ENCODE data around the gene SURF1. TPM values are rescaled to one million over a fixed set of nuclear protein-coding genes. Genes with fewer than 3 reads are reported as not detected.

The SURF1 gene
- total RNA-seq, 1 experiment from 2014 or later: 71.7 TPM

DNA sequence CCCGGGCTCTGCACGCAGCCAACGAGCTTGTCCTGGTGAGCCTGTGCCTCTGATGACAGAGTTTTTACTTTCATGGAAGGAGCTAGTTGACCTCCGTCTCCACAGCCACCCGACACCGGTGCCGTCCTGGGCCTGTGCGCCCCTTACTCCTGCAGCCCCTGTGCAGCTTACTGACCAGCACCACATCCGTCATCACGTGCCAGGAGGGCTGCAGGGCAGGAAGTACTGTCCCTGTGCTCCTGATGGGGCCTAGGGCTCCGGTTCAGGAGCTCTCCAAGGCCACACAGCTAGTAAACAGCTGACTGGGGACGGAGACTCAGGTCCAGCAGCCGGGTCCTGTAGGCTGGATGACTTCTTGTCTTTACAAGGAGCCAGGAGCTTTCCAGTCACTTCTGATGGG, 30.1 kb upstream of the SURF1 start (continued):
- TF ChIP-seq TCF7L2 (IDR thresholded peaks at IDR 0.05; ENCODE audit: borderline replicate concordance, extremely low read depth, insufficient read depth, insufficient read length): no peak

- H3K4me2 ChIP-seq (ENCODE audit: low read length): no peak overlapping the region
- peaks cover 0 to 10% of the 10 kb centered on the region in 2 experiments; a peak in 1 of 4 replicates for H3K9me3 ChIP-seq (ENCODE audit: control insufficient read depth in 1 of 2, insufficient read depth in 1 of 2, low read depth in 1 of 2, low read length in 2 of 2)
- H3K9me2 ChIP-seq (ENCODE audit: insufficient read depth): no peaks in the 10 kb centered on the region
- H3K4me1 ChIP-seq (ENCODE audit: control insufficient read depth in 1 of 2, insufficient read depth in 2 of 2, low read length in 2 of 2): no peaks in the 10 kb centered on the region
- no peaks in the 10 kb centered on the region for H3K79me2 ChIP-seq (ENCODE audit: insufficient read depth, low read length)
- H3K4me3 ChIP-seq (replicated peaks in 1 of 2; ENCODE audit: low read depth in 1 of 2, low read length in 2 of 2): no peak overlapping the region
- DNase-seq (ENCODE audit: low read depth, low spot score): no peak
- POLR2A ChIA-PET: no interaction called here
- H3K27ac ChIP-seq (ENCODE audit: low read depth, low read length): no peak overlapping the region
- intact Hi-C loops (cut with micrococcal nuclease): no loop called here
- TF ChIP-seq, protein P1, sequence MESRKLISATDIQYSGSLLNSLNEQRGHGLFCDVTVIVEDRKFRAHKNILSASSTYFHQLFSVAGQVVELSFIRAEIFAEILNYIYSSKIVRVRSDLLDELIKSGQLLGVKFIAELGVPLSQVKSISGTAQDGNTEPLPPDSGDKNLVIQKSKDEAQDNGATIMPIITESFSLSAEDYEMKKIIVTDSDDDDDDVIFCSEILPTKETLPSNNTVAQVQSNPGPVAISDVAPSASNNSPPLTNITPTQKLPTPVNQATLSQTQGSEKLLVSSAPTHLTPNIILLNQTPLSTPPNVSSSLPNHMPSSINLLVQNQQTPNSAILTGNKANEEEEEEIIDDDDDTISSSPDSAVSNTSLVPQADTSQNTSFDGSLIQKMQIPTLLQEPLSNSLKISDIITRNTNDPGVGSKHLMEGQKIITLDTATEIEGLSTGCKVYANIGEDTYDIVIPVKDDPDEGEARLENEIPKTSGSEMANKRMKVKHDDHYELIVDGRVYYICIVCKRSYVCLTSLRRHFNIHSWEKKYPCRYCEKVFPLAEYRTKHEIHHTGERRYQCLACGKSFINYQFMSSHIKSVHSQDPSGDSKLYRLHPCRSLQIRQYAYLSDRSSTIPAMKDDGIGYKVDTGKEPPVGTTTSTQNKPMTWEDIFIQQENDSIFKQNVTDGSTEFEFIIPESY (IDR thresholded peaks at IDR 0.05; ENCODE audit: extremely low read depth, insufficient replicate concordance, low read length): no peak
- TF ChIP-seq YY1 (IDR thresholded peaks at IDR 0.05; ENCODE audit: extremely low read depth, insufficient replicate concordance, low read depth, low read length) (no peak), MAX (IDR thresholded peaks at IDR 0.05) (no peak), RAD21 (IDR thresholded peaks at IDR 0.05; ENCODE audit: low read depth) (no peak), EZH2 (IDR thresholded peaks at IDR 0.05) (no peak), EZH2phosphoT487 (IDR thresholded peaks at IDR 0.05; ENCODE audit: borderline replicate concordance) (no peak), ZFX (IDR thresholded peaks at IDR 0.05) (no peak), POLR2AphosphoS5 (IDR thresholded peaks at IDR 0.05; ENCODE audit: low read depth, low read length) (no peak), SIN3A (IDR thresholded peaks at IDR 0.05; ENCODE audit: low read depth) (no peak), JUND (IDR thresholded peaks at IDR 0.05) (no peak)
- TF ChIP-seq, protein P2, sequence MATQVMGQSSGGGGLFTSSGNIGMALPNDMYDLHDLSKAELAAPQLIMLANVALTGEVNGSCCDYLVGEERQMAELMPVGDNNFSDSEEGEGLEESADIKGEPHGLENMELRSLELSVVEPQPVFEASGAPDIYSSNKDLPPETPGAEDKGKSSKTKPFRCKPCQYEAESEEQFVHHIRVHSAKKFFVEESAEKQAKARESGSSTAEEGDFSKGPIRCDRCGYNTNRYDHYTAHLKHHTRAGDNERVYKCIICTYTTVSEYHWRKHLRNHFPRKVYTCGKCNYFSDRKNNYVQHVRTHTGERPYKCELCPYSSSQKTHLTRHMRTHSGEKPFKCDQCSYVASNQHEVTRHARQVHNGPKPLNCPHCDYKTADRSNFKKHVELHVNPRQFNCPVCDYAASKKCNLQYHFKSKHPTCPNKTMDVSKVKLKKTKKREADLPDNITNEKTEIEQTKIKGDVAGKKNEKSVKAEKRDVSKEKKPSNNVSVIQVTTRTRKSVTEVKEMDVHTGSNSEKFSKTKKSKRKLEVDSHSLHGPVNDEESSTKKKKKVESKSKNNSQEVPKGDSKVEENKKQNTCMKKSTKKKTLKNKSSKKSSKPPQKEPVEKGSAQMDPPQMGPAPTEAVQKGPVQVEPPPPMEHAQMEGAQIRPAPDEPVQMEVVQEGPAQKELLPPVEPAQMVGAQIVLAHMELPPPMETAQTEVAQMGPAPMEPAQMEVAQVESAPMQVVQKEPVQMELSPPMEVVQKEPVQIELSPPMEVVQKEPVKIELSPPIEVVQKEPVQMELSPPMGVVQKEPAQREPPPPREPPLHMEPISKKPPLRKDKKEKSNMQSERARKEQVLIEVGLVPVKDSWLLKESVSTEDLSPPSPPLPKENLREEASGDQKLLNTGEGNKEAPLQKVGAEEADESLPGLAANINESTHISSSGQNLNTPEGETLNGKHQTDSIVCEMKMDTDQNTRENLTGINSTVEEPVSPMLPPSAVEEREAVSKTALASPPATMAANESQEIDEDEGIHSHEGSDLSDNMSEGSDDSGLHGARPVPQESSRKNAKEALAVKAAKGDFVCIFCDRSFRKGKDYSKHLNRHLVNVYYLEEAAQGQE (IDR thresholded peaks at IDR 0.05; ENCODE audit: low read depth): no peak
- H3K9ac ChIP-seq (ENCODE audit: low read length): no peak overlapping the region
- no peaks in the 10 kb centered on the region for H3K27me3 ChIP-seq (ENCODE audit: insufficient read depth, low read length)
- no TSS peak for BruUV-seq (replicated peaks)
- RAD21 ChIA-PET (ENCODE audit: low non-redundant PET in 1 of 2, low total read pairs in 2 of 2, uncharacterized antibody in 2 of 2, unreplicated experiment in 2 of 2): no interaction called here
- CTCF ChIA-PET: no interaction called here
- H4K20me1 ChIP-seq (ENCODE audit: insufficient read depth): no peaks in the 10 kb centered on the region
- no peak overlapping the region for H2AFZ ChIP-seq (ENCODE audit: low read depth, low read length, poor library complexity, severe bottlenecking)
- no peaks in the 10 kb centered on the region for H3K36me3 ChIP-seq (ENCODE audit: control insufficient read depth in 1 of 2, insufficient read depth in 2 of 2, low read length in 2 of 2)
- ATAC-seq: no peak
Observed at GRCh38 chr9:133385452-133385851, 29.2 kb upstream of the SURF1 start.

All from HCT116 (cell line).